Left lung (tissue), 10 donors: ENCODE measurements around the gene LHFPL2. TPM values are rescaled to one million over a fixed set of nuclear protein-coding genes. Genes with fewer than 3 reads are reported as not detected.
A peak's percentile ranks its signal among the peaks of the same experiment; 100 is the strongest.

Experiments
- ATAC-seq: fragments of 200-7000 bp; cut with Tn5 transposase; one replicate; pipeline ENCODE4 v1.9.1; 2020; ENCODE audit warnings: moderate library complexity
- DNase-seq, 4 donors: peaks; one replicate each; pipeline ENCODE4 v3.0.0-alpha.2; 2013 to 2020
- H3K27ac ChIP-seq, 2 donors: fragments of 200-600 bp; sonication (generic) in 1 of 2; one replicate each; pipeline versions ENCODE4 v1.5.0 to v1.8.0; 2020 to 2021
- H3K27me3 ChIP-seq, 2 donors: fragments of 200-600 bp; sonication (generic) in 1 of 2; one replicate each; pipeline versions ENCODE4 v1.5.0 to v1.8.0; 2020 to 2021
- H3K36me3 ChIP-seq, 2 donors: fragments of 200-600 bp; sonication (generic) in 1 of 2; one replicate each; pipeline versions ENCODE4 v1.5.0 to v1.8.0; 2020 to 2021
- H3K4me1 ChIP-seq, 2 donors: fragments of 200-600 bp; one replicate each; pipeline ENCODE4 v1.8.0; 2021
- H3K4me3 ChIP-seq, 2 donors: fragments of 200-600 bp; sonication (generic) in 1 of 2; one replicate each; pipeline versions ENCODE4 v1.5.0 to v1.8.0; 2020 to 2021; ENCODE audit warnings: mild to moderate bottlenecking in 1 of 2
- H3K9me3 ChIP-seq, 2 donors: fragments of 200-600 bp; sonication (generic) in 1 of 2; one replicate each; pipeline versions ENCODE4 v1.5.0 to v1.8.0; 2020 to 2021
- intact Hi-C, 2 donors: fragments of 100-400 bp; cut with DNase I; formaldehyde crosslinking; loops; one replicate each; pipeline versions ENCODE4 v1.11.2 to v1.14.2; 2022
- polyA plus RNA-seq, 6 donors: library from polyadenylated mRNA; unstranded; fragments of 120-200 nt; gene quantifications; one replicate each; pipeline ENCODE4 v1.2.1, GENCODE V29; 2013; ENCODE audit not compliant: insufficient read length in 6 of 6
- total RNA-seq, 2 donors: library from RNA; stranded (reverse); fragmentation: NEBNext Ultra II Directional; extraction: Animal tissue kit (Norgen Biotek cat#: 25700); gene quantifications; one replicate each; pipeline ENCODE4 v1.2.1, GENCODE V29; 2021
- TF ChIP-seq, protein P1 (sequence below), 2 donors: fragments of 200-600 bp; sonication (generic) in 1 of 2; IDR thresholded peaks; one replicate each; pipeline versions ENCODE4 v1.5.0 to v1.8.0; 2021; ENCODE audit warnings: antibody characterized with exemption in 2 of 2
- donor health status: DM: no; HTN: yes; CAD: no.
- donor health status: DM: no; HTN: no; CAD: no.

The LHFPL2 gene
- total and polyA plus RNA-seq, 8 donors, result 39.6 to 89.9 (median 48.9) TPM

DNA sequence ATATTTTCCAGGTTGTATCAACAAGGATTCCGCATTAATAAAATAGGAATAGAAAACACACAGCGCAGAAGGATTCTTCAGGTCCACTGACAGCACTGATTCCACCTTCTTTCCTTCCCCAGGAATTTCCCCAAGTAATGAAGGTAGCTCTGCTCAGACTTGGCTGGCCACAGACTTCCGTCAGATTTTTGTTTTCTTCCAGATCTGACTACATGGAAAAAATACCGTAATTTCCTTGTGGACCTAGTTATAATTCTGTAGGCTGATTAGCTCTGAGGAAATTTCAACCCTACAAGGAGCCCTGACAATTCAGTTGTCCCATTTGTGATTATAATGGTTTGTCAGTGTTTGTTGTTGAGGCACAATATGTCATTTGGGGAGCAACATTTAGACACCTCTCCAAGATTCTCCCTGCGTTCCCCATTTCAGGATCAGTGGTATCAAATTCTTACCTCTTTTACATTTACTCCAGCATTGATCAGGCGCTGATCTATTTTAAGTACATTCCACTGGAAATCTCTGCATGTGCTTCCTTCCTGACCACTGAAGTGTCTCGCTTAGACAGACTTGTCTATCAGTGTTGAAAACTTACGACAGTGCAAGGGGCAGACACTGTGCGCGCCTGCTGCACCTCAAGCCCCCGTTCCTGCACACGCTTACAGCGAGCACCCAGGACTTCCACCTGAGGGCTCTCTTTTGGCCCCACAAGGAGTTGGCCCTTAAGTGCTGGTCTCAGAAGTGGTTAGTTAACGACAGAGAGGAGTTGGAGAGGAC lies 94.8 kb downstream of the LHFPL2 start:
- ATAC-seq, result no peak
- Histone ChIP-seq H3K9me3 (no peaks in the 10 kb centered on the region), H3K27ac (no peak overlapping the region), H3K27me3 (no peaks in the 10 kb centered on the region), H3K36me3 (no peaks in the 10 kb centered on the region), H3K4me3 (no peak overlapping the region), H3K4me1 (peaks cover 0 to 26% of the 10 kb centered on the region in 2 donors)
- TF ChIP-seq, protein P1, sequence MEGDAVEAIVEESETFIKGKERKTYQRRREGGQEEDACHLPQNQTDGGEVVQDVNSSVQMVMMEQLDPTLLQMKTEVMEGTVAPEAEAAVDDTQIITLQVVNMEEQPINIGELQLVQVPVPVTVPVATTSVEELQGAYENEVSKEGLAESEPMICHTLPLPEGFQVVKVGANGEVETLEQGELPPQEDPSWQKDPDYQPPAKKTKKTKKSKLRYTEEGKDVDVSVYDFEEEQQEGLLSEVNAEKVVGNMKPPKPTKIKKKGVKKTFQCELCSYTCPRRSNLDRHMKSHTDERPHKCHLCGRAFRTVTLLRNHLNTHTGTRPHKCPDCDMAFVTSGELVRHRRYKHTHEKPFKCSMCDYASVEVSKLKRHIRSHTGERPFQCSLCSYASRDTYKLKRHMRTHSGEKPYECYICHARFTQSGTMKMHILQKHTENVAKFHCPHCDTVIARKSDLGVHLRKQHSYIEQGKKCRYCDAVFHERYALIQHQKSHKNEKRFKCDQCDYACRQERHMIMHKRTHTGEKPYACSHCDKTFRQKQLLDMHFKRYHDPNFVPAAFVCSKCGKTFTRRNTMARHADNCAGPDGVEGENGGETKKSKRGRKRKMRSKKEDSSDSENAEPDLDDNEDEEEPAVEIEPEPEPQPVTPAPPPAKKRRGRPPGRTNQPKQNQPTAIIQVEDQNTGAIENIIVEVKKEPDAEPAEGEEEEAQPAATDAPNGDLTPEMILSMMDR (IDR thresholded peaks at IDR 0.05), result no peak
- DNase-seq, result no peak
- intact Hi-C loops, result no loop called here

- TF ChIP-seq, protein P1 (IDR thresholded peaks at IDR 0.05), result no peak
- Histone ChIP-seq H3K27me3 (no peaks in the 10 kb centered on the region), H3K4me1 (peaks cover 0 to 35% of the 10 kb centered on the region in 2 donors), H3K9me3 (no peaks in the 10 kb centered on the region), H3K36me3 (no peaks in the 10 kb centered on the region), H3K27ac (no peak overlapping the region), H3K4me3 (no peak overlapping the region)
- no peak for DNase-seq
- no peak for ATAC-seq
- intact Hi-C loops, result no loop called here
Measured at GRCh38 chr5:78552729-78553342, 95.7 kb downstream of the LHFPL2 start.

- intact Hi-C loops, result no loop called here
- ATAC-seq (no peak), DNase-seq (no peak)
- TF ChIP-seq, protein P1 (IDR thresholded peaks at IDR 0.05), result no peak
- Histone ChIP-seq H3K4me1 (peaks cover 11 to 52% of the 10 kb centered on the region in 2 donors), H3K9me3 (no peaks in the 10 kb centered on the region), H3K36me3 (no peaks in the 10 kb centered on the region), H3K27ac (peak overlapping the region in 1 of 2 donors; percentile 21), H3K27me3 (no peaks in the 10 kb centered on the region), H3K4me3 (no peak overlapping the region)
Measured at GRCh38 chr5:78550891-78551290, 97.7 kb downstream of the LHFPL2 start.

DNA sequence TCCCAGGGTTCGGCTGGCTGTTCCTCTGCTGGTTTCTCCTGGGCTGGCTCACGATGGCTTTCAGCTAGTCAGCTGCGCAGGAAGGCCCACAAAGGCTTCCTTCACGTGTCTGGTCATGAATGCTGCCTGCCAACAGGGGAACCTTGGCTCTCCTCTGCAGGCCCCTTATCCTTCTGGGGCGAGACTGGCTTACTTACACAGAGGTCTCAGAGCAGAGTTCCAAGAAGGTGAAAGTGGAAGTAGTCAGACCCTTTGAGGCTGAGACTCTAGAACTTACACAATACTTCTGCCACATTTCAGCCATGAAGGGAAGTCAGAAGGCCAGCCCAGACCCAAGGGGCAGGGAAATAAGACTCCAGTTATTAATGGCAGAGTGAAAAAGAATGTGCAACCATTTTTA lies 99.5 kb downstream of the LHFPL2 start:
- intact Hi-C loops, result no loop called here
- no peaks in the 10 kb centered on the region for H3K36me3 ChIP-seq
- TF ChIP-seq, protein P1 (IDR thresholded peaks at IDR 0.05), result peak in 1 of 2 donors; percentile 10
- peak overlapping the region; percentile 77 to 83 for H3K27ac ChIP-seq
- H3K27me3 ChIP-seq, result no peaks in the 10 kb centered on the region
- H3K4me3 ChIP-seq, result peak overlapping the region in 1 of 2 donors; percentile 16
- H3K4me1 ChIP-seq, result peaks cover 11 to 60% of the 10 kb centered on the region in 2 donors
- DNase-seq, result peak in 1 of 4 donors; percentile 69
- peak; percentile 62 for ATAC-seq
- no peaks in the 10 kb centered on the region for H3K9me3 ChIP-seq
